PC-9 (cell line): ENCODE measurements around the gene ZDBF2.

Experiments
- CTCF ChIP-seq: fragments of 200-600 bp; sonication (generic); conservative IDR thresholded peaks from 2 replicates; pipeline ENCODE4 v1.6.1; 2017; ENCODE audit warnings: mixed run types, antibody characterized with exemption, mild to moderate bottlenecking, moderate library complexity
- EZH2 ChIP-seq: fragments of 200-600 bp; sonication (generic); IDR thresholded peaks from 2 replicates; pipeline ENCODE4 v1.8.0; 2017; ENCODE audit warnings: antibody characterized with exemption, low read depth

- no peak for TF ChIP-seq EZH2
- no peak for TF ChIP-seq CTCF
Observed at GRCh38 chr2:206287197-206287596, 12.7 kb downstream of the ZDBF2 start.
